ENCODE results near the gene TMEM9. TPM values are rescaled to one million over a fixed set of nuclear protein-coding genes. Genes with fewer than 3 reads are reported as not detected.
A peak's percentile ranks its signal among the peaks of the same experiment; 100 is the strongest.

Gene TMEM9
- total RNA-seq, 1 donor from 2014 or later: 126 TPM

DNA sequence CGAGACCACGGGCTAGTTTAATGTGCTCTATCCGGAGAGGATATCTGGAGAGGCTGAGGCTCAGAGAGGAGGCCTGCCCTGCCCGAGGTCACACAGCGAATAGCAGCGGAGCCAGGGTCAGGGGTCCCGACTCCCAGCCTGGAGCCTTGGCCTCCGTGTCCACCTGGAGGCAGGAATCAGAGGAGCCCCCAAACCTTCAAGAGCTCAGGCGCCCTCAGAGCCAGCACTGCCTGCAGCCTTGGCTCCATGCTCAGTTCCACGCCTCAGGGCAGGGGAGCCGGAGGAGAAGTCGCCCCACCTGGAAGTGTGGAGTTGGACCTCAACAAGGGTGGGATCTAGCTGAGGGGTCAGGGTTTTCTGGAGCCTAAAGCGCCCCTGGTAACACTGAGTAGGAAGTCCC is 25.3 kb downstream of the TMEM9 start:
- DNase-seq (ENCODE audit: low read depth): no peak
- no peak overlapping the region for H3K4me3 ChIP-seq (ENCODE audit: low read depth, low read length)
- TF ChIP-seq, protein P1, sequence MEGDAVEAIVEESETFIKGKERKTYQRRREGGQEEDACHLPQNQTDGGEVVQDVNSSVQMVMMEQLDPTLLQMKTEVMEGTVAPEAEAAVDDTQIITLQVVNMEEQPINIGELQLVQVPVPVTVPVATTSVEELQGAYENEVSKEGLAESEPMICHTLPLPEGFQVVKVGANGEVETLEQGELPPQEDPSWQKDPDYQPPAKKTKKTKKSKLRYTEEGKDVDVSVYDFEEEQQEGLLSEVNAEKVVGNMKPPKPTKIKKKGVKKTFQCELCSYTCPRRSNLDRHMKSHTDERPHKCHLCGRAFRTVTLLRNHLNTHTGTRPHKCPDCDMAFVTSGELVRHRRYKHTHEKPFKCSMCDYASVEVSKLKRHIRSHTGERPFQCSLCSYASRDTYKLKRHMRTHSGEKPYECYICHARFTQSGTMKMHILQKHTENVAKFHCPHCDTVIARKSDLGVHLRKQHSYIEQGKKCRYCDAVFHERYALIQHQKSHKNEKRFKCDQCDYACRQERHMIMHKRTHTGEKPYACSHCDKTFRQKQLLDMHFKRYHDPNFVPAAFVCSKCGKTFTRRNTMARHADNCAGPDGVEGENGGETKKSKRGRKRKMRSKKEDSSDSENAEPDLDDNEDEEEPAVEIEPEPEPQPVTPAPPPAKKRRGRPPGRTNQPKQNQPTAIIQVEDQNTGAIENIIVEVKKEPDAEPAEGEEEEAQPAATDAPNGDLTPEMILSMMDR (conservative IDR thresholded peaks at IDR 0.05; ENCODE audit: low read depth, low read length): no peak

DNA sequence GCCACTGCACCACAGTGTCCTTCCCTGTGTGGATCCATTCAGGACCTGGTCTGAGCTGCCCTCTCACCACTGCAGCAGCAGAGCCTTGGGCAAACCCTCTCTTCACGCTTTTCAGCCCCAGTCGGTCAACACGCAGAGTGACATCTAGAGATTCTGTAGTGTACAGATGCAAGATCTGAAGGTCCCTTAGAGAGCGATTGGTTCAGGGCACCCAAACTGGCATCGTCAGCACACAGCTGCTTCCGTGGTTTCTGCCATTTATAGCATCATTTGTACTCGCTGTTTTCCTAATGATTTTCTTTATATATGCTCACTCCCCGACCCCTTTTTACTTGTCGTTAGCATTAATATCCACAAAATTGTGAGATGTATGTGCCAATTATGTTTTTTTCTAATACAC is 25.8 kb downstream of the TMEM9 start:
- no peak overlapping the region for H3K4me3 ChIP-seq (ENCODE audit: low read depth, low read length)
- TF ChIP-seq, protein P1 (conservative IDR thresholded peaks at IDR 0.05; ENCODE audit: low read depth, low read length): no peak
- no peak for DNase-seq (ENCODE audit: low read depth)

DNA sequence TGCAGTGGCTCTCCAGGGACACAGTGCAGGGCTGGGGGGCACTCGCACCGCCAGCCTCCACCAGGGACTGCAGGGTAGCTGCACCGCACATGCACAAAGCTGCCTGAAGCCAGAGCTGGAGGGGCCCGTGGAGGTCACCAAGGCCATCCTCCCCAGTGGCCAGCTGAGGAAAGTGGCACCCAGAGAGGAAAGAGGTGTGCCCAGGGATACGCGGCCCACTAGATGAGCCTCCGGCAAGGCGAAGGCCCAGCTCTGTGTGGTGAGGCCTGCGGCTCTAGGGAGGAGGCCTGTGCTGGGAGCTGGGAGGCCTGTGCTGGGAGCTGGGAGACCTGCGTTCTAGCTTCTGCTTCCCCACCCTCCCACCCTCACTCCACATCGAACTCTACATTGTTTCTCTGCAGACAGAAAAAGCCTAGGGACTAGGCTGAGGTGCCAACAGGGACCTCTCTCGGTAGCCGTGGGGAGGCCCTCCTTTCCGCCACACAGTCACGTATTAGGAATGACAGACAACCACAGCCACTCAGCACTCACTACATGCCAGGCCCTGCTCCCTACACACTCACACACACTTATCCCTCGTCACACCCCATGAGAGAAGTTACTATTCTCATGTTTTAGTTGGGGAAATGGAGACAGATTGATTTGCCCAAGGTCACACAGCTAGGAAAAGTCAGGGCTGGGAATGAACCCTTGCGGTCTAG is 26.4 kb downstream of the TMEM9 start:
- DNase-seq (ENCODE audit: low read depth): no peak
- H3K4me3 ChIP-seq (ENCODE audit: low read depth, low read length): no peak overlapping the region
- TF ChIP-seq, protein P1 (conservative IDR thresholded peaks at IDR 0.05; ENCODE audit: low read depth, low read length): no peak

DNA sequence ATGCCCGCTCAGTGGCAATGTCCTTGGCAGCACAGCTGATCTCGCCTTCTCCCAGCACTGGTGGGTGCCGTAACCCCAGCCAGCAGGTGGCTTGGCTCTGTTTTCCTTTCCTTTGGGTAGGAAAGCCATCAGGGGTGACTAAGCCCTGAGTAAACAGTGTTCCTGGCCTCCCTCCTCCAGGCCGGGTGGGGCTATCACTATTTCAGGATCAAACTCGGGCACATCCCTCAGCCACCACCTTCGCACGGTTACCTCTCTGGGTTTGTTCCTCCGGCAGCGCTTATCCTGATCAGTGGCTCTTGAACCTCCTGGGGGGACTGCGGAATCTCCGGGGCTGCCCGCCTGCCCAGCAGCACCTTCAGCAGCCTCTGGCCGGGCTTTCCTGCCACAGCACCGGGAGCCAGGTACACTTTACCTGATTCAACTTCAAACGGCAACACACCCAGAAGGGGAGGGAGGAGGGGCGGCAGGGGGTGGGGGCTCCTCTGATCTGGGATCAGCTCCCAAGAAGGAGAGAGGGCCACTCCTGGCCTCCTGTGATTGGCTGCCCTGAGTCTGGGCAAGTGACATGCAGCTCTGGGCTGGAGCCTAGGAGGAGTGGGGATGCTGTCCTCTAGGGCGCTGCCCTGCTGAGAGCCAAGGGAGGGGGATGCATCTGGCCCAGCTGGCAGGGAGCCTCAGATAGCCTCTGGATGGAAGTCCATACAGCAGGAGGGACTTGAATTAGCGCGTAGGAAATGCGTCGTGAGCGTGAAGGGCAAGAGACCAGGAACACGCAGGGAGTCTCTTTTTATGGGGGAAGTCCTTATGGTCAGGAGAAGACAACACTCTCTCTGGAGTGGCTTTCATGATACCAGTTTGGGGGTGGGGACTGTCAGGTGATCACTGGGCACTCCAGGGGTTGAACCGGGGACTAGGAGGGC is 27.2 kb downstream of the TMEM9 start, which contains the start of gene ASCL5:
ASCL5 (minus strand) TSS at position 353 of the 923 bp plus-strand sequence. CDS start 11,812 bp downstream, outside the sequence.
- H3K4me3 ChIP-seq (ENCODE audit: low read depth, low read length): no peak within 1 kb of the TSS

DNA sequence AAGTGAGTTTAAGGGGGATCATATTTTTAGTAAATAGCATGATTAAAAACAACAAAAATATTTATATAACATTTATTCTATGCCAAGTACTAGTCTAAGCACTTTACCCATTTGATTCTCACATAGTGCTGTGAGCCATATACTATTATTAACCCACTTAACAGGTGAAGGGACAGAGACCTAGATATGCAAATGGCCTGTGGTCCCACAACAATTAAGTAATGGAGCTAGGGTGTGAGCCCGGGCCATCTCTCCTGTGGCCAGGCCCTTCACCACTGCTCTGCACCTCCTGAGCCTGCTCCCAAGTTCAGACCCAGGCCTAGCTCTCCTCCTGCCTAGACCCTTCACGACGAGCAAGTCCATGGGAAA is 27.8 kb downstream of the TMEM9 start:
- DNase-seq (ENCODE audit: low read depth): no peak
- no peak overlapping the region for H3K4me3 ChIP-seq (ENCODE audit: low read depth, low read length)
- TF ChIP-seq, protein P1 (conservative IDR thresholded peaks at IDR 0.05; ENCODE audit: low read depth, low read length): no peak

More for the DNA sequence above, 27.2 kb downstream of the TMEM9 start, which contains the start of gene ASCL5:
- DNase-seq (ENCODE audit: low read depth): no peak
- TF ChIP-seq, protein P1 (conservative IDR thresholded peaks at IDR 0.05; ENCODE audit: low read depth, low read length): peak; percentile 56

DNA sequence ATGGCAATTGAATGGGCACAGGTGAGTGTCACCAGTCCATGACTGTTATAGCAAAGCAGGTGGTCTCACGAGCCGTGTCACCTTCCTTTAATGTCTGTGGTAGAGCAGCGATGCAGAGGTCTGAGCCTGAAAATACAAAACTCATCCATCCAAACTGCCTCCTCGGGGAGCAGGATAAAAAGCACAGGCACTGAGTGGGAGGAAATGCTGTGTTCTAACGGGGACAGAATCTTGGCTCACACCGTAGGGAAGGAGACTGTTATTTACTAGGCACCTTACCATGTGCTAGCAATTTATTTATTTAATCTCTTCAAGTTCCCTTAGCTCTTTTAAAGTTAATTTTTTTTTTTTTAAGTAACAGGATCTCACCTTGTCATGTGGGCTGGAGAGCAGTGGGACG is 28.5 kb downstream of the TMEM9 start:
- no peak overlapping the region for H3K4me3 ChIP-seq (ENCODE audit: low read depth, low read length)
- TF ChIP-seq, protein P1 (conservative IDR thresholded peaks at IDR 0.05; ENCODE audit: low read depth, low read length): no peak

More for the DNA sequence above, 28.5 kb downstream of the TMEM9 start:
- no peak for DNase-seq (ENCODE audit: low read depth)
